GM19468 (cell line): Measurements from ENCODE around the gene MAP3K9.
"Not testable (repeated sequence)": the region's sequence is repeated elsewhere in the genome, so short reads cannot be mapped to it uniquely, and the experiment has no call there.

Experiments used
- ATAC-seq: cut with Tn5 transposase; IDR thresholded peaks from one replicate; pipeline ENCODE4 v1.9.1; 2021; ENCODE audit warnings: mild to moderate bottlenecking, moderate library complexity, moderate number of reproducible peaks; ENCODE audit not compliant: unreplicated experiment; ENCODE audit errors: extremely low read depth

The MAP3K9 gene

GRCh38 chr14:70809225-70810219, at the start of gene MAP3K9:
TSS of gene MAP3K9 (minus strand) at chr14:70809513. CDS start at chr14:70809171, 342 bp downstream.
- peak; percentile 74 for ATAC-seq

GRCh38 chr14:70858641-70859040, 49.3 kb upstream of the MAP3K9 start:
- ATAC-seq, result no peak

- no peak for ATAC-seq
Observed at GRCh38 chr14:70857496-70857890, 48.2 kb upstream of the MAP3K9 start.

GRCh38 chr14:70856851-70857495, 47.7 kb upstream of the MAP3K9 start:
- ATAC-seq, result no peak

GRCh38 chr14:70855486-70855885, 46.2 kb upstream of the MAP3K9 start:
- no peak for ATAC-seq

GRCh38 chr14:70853658-70854057, 44.3 kb upstream of the MAP3K9 start:
- not testable (repeated sequence) for ATAC-seq

- no peak for ATAC-seq
Observed at GRCh38 chr14:70847406-70848090, 38.2 kb upstream of the MAP3K9 start.

GRCh38 chr14:70845601-70846000, 36.3 kb upstream of the MAP3K9 start:
- ATAC-seq, result no peak

GRCh38 chr14:70842851-70843462, 33.6 kb upstream of the MAP3K9 start:
- ATAC-seq, result no peak

GRCh38 chr14:70838076-70838475, 28.8 kb upstream of the MAP3K9 start:
- ATAC-seq, result no peak

- ATAC-seq, result no peak
Observed at GRCh38 chr14:70836946-70837345, 27.6 kb upstream of the MAP3K9 start.

- no peak for ATAC-seq
Observed at GRCh38 chr14:70833884-70834283, 24.6 kb upstream of the MAP3K9 start.

GRCh38 chr14:70832561-70833305, 23.4 kb upstream of the MAP3K9 start:
- no peak for ATAC-seq

GRCh38 chr14:70830998-70831781, 21.9 kb upstream of the MAP3K9 start:
- no peak for ATAC-seq

GRCh38 chr14:70828188-70828587, 18.9 kb upstream of the MAP3K9 start:
- no peak for ATAC-seq

- ATAC-seq, result no peak
Observed at GRCh38 chr14:70827752-70828151, 18.4 kb upstream of the MAP3K9 start.

- ATAC-seq, result no peak
Observed at GRCh38 chr14:70827347-70827746, 18.0 kb upstream of the MAP3K9 start.

- ATAC-seq, result no peak
Observed at GRCh38 chr14:70823281-70823680, 14.0 kb upstream of the MAP3K9 start.
